Gastrocnemius medialis (tissue), 4 donors: ENCODE data around the gene SLC10A7. TPM values are rescaled to one million over a fixed set of nuclear protein-coding genes. Genes with fewer than 3 reads are reported as not detected.

Experiments
- ATAC-seq, 2 donors: fragments of 150-250 bp; one replicate each; pipeline ENCODE4 v1.9.1; 2016
- DNase-seq, 2 donors: peaks; one replicate each; pipeline ENCODE4 v3.0.0-alpha.2; 2019
- H3K27ac ChIP-seq, 4 donors: fragments of 200-600 bp; sonication (generic); 1 replicate in 1 of 4; 2 replicates in 3 of 4; pipeline ENCODE4 v1.5.1; 2016 to 2018; ENCODE audit warnings: mild to moderate bottlenecking in 2 of 4, moderate library complexity in 1 of 4
- H3K27me3 ChIP-seq, 3 donors: fragments of 200-600 bp; sonication (generic) in 2 of 3; 1 replicate in 1 of 3; 2 replicates in 2 of 3; pipeline versions ENCODE4 v1.5.1 to v1.6.0; 2016 to 2019; ENCODE audit warnings: mild to moderate bottlenecking in 1 of 3, moderate library complexity in 1 of 3
- H3K36me3 ChIP-seq, 2 donors: fragments of 200-600 bp; sonication (generic) in 1 of 2; one replicate each; pipeline ENCODE4 v1.5.1; 2017 to 2018
- H3K4me1 ChIP-seq, 2 donors: fragments of 200-600 bp; sonication (generic) in 1 of 2; one replicate each; pipeline ENCODE4 v1.5.1; 2016 to 2017; ENCODE audit warnings: mild to moderate bottlenecking in 2 of 2
- H3K4me3 ChIP-seq, 4 donors: fragments of 200-600 bp; sonication (generic) in 3 of 4; 1 replicate in 1 of 4; 2 replicates in 3 of 4; pipeline ENCODE4 v1.5.1; 2016 to 2019; ENCODE audit warnings: mild to moderate bottlenecking in 2 of 4
- H3K9me3 ChIP-seq, 3 donors: fragments of 200-600 bp; sonication (generic) in 2 of 3; 1 replicate in 1 of 3; 2 replicates in 2 of 3; pipeline ENCODE4 v1.5.1; 2016 to 2019
- POLR2A ChIP-seq, 2 donors: fragments of 450-650 bp; IDR thresholded peaks; one replicate each; pipeline ENCODE4 v1.6.1; 2017; ENCODE audit warnings: antibody characterized with exemption in 2 of 2, mild to moderate bottlenecking in 2 of 2, moderate library complexity in 2 of 2
- in situ Hi-C, 4 donors: fragments of 200-750 bp; cut with MboI; loops; one replicate each; pipeline versions ENCODE4 v1.15.0 to v1.8.0; 2017; ENCODE audit warnings: low sequenced_read_pairs in 4 of 4
- intact Hi-C: fragments of 100-400 bp; cut with DNase I; formaldehyde crosslinking; loops from one replicate; pipeline ENCODE4 v1.15.1; 2023; ENCODE audit warnings: low total_unique reads
- total RNA-seq, 4 donors: library from RNA; depleted of rRNA; stranded (reverse); fragments of >200 nt; gene quantifications; one replicate each; pipeline versions ENCODE4 v1.1.0 to v1.2.3, GENCODE V29; 2016
- TF ChIP-seq, protein P1 (sequence below), 5 experiments: fragments of 450-650 bp in 3 of 5; fragments of 200-600 bp in 2 of 5; sonication (generic) in 2 of 5; IDR thresholded peaks in 4 of 5; conservative IDR thresholded peaks in 1 of 5; 1 replicate in 4 of 5; 2 replicates in 1 of 5; pipeline ENCODE4 v1.5.1; 2016 to 2019; ENCODE audit warnings: antibody characterized with exemption in 5 of 5, mild to moderate bottlenecking in 3 of 5, moderate library complexity in 3 of 5

Gene SLC10A7
- total RNA-seq, 4 donors from 2014 or later = 2.1 to 6.0 (median 2.3) TPM

- no peak overlapping the region for H3K4me3 ChIP-seq
- TF ChIP-seq POLR2A (IDR thresholded peaks at IDR 0.05) = no peak
- TF ChIP-seq, protein P1, sequence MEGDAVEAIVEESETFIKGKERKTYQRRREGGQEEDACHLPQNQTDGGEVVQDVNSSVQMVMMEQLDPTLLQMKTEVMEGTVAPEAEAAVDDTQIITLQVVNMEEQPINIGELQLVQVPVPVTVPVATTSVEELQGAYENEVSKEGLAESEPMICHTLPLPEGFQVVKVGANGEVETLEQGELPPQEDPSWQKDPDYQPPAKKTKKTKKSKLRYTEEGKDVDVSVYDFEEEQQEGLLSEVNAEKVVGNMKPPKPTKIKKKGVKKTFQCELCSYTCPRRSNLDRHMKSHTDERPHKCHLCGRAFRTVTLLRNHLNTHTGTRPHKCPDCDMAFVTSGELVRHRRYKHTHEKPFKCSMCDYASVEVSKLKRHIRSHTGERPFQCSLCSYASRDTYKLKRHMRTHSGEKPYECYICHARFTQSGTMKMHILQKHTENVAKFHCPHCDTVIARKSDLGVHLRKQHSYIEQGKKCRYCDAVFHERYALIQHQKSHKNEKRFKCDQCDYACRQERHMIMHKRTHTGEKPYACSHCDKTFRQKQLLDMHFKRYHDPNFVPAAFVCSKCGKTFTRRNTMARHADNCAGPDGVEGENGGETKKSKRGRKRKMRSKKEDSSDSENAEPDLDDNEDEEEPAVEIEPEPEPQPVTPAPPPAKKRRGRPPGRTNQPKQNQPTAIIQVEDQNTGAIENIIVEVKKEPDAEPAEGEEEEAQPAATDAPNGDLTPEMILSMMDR (IDR thresholded peaks at IDR 0.05 in 4 of 5, conservative IDR thresholded peaks at IDR 0.05 in 1 of 5) = no peak
- ATAC-seq (no peak), DNase-seq (no peak)
- H3K9me3 ChIP-seq = no peaks in the 10 kb centered on the region
- in situ Hi-C loops = loop anchor here (10.0 to 25.0 kb wide), 3 partner anchors 579 to 754 kb away; no protein-coding TSS in a partner anchor
- no peak overlapping the region for H3K27ac ChIP-seq
- intact Hi-C loops = no loop called here
- no peaks in the 10 kb centered on the region for H3K36me3 ChIP-seq
- H3K4me1 ChIP-seq = peaks cover 12 to 15% of the 10 kb centered on the region in 2 donors
- H3K27me3 ChIP-seq = no peaks in the 10 kb centered on the region
Observed at GRCh38 chr4:146333187-146333894, 188.4 kb downstream of the SLC10A7 start.

GRCh38 chr4:146330392-146330791, 191.3 kb downstream of the SLC10A7 start:
- Histone ChIP-seq H3K4me3 (no peak overlapping the region), H3K27ac (no peak overlapping the region), H3K36me3 (no peaks in the 10 kb centered on the region), H3K9me3 (no peaks in the 10 kb centered on the region), H3K4me1 (no peaks in the 10 kb centered on the region), H3K27me3 (no peaks in the 10 kb centered on the region)
- DNase-seq (no peak), ATAC-seq (no peak)
- in situ Hi-C loops = loop anchor here (10.0 to 25.0 kb wide), 3 partner anchors 582 to 757 kb away; no protein-coding TSS in a partner anchor
- no peak for TF ChIP-seq POLR2A (IDR thresholded peaks at IDR 0.05)
- TF ChIP-seq, protein P1 (IDR thresholded peaks at IDR 0.05 in 4 of 5, conservative IDR thresholded peaks at IDR 0.05 in 1 of 5) = no peak
- intact Hi-C loops = no loop called here

DNA sequence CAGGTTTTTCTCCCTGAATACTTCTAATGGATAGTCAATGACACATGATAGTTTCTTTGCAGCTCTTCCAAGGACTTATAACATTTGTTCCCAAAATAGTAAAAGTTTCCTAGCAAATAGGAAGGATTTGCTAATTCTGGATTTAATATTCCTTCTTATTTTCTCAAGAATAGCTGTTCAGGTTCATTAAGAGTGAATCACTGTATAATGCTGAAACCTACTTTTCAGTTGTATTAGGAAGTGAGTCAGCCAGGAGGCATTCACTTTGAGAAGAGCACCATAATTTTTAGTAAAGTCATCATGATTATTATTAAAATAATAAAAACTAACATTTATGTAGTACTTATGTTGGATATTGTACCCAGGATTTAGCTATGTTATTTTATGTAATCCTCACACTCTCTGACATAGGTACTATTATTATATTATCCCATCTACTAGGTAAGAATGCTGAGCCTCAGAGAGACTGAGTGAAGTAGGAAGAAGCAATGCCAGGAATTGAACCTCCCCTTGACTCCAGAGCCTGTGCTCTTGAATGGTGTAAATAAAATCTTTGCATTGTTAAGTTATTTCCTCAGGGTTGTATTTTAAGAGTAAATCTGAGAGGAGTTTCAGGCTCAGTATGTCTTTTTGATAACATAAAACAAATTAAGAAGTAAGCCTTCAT, 192.6 kb downstream of the SLC10A7 start:
- TF ChIP-seq POLR2A (IDR thresholded peaks at IDR 0.05) = no peak
- TF ChIP-seq, protein P1 (IDR thresholded peaks at IDR 0.05 in 4 of 5, conservative IDR thresholded peaks at IDR 0.05 in 1 of 5) = no peak
- Histone ChIP-seq H3K4me3 (no peak overlapping the region), H3K27ac (no peak overlapping the region), H3K4me1 (no peaks in the 10 kb centered on the region), H3K36me3 (no peaks in the 10 kb centered on the region), H3K9me3 (no peaks in the 10 kb centered on the region), H3K27me3 (no peaks in the 10 kb centered on the region)
- intact Hi-C loops = no loop called here
- DNase-seq (no peak), ATAC-seq (no peak)
- in situ Hi-C loops = loop anchor here (25.0 kb wide), 2 partner anchors 583 to 758 kb away; no protein-coding TSS in a partner anchor

- intact Hi-C loops (no loop called here), in situ Hi-C loops (loop anchor here (25.0 kb wide), 2 partner anchors 584 to 759 kb away; no protein-coding TSS in a partner anchor)
- DNase-seq (no peak), ATAC-seq (no peak)
- no peak overlapping the region for H3K27ac ChIP-seq
- no peaks in the 10 kb centered on the region for H3K9me3 ChIP-seq
- no peaks in the 10 kb centered on the region for H3K27me3 ChIP-seq
- H3K4me3 ChIP-seq = no peak overlapping the region
- TF ChIP-seq POLR2A (IDR thresholded peaks at IDR 0.05) = no peak
- TF ChIP-seq, protein P1 (IDR thresholded peaks at IDR 0.05 in 4 of 5, conservative IDR thresholded peaks at IDR 0.05 in 1 of 5) = no peak
- H3K36me3 ChIP-seq = no peaks in the 10 kb centered on the region
- H3K4me1 ChIP-seq = no peaks in the 10 kb centered on the region
Observed at GRCh38 chr4:146327859-146328650, 193.7 kb downstream of the SLC10A7 start.
